DOHH2 (cell line): Measurements from ENCODE around the gene PKDCC.

Source experiments
- EZH2phosphoT487 ChIP-seq: fragments of 200-600 bp; sonication (generic); IDR thresholded peaks from 2 replicates; pipeline ENCODE4 v1.6.1; 2017; ENCODE audit warnings: borderline replicate concordance, mild to moderate bottlenecking, antibody characterized with exemption, low read length, moderate library complexity, mixed read lengths
- TF ChIP-seq, protein P1 (sequence below): fragments of 200-600 bp; sonication (generic); IDR thresholded peaks from one replicate; pipeline ENCODE4 v1.5.1; 2014; ENCODE audit warnings: antibody characterized with exemption, mild to moderate bottlenecking, low read depth, low read length; ENCODE audit not compliant: poor library complexity, severe bottlenecking

DNA sequence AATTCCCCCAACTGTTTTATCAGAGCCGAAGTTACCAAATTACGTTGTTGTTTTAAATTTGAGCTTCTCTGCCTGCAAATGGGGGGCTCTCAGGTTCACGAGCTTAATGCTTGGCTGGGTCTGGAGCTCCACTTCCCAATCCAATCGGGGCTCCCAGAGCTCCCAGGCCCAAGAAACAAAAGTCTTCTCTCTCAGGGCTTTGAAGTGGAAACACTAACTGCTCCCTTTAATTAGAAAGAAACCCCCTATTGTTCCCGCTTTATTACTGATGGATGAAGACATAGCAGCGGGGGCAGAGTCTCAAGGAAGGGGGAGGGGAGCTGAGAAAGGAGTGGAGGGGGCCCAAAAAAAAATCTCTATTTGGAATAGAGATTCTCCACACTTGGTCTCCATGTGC is 15.6 kb upstream of the PKDCC start:
- TF ChIP-seq, protein P1, sequence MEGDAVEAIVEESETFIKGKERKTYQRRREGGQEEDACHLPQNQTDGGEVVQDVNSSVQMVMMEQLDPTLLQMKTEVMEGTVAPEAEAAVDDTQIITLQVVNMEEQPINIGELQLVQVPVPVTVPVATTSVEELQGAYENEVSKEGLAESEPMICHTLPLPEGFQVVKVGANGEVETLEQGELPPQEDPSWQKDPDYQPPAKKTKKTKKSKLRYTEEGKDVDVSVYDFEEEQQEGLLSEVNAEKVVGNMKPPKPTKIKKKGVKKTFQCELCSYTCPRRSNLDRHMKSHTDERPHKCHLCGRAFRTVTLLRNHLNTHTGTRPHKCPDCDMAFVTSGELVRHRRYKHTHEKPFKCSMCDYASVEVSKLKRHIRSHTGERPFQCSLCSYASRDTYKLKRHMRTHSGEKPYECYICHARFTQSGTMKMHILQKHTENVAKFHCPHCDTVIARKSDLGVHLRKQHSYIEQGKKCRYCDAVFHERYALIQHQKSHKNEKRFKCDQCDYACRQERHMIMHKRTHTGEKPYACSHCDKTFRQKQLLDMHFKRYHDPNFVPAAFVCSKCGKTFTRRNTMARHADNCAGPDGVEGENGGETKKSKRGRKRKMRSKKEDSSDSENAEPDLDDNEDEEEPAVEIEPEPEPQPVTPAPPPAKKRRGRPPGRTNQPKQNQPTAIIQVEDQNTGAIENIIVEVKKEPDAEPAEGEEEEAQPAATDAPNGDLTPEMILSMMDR, result no peak
- no peak for TF ChIP-seq EZH2phosphoT487
